Lower leg skin (tissue), 3 donors: ENCODE measurements around the gene SCAP.

Experiments used
- CTCF ChIP-seq, 3 donors: fragments of 450-650 bp; IDR thresholded peaks; one replicate each; pipeline ENCODE4 v1.5.1; 2016; ENCODE audit warnings: antibody characterized with exemption in 3 of 3, mild to moderate bottlenecking in 3 of 3, moderate library complexity in 2 of 3
- POLR2A ChIP-seq, 2 donors: fragments of 450-650 bp; IDR thresholded peaks; one replicate each; pipeline ENCODE4 v1.6.1; 2016 to 2017; ENCODE audit warnings: antibody characterized with exemption in 2 of 2, mild to moderate bottlenecking in 1 of 2, moderate library complexity in 1 of 2

- TF ChIP-seq CTCF (IDR thresholded peaks at IDR 0.05) (no peak), POLR2A (IDR thresholded peaks at IDR 0.05) (no peak)
Measured at GRCh38 chr3:47485812-47486211, 10.1 kb upstream of the SCAP start.
